ENCODE results near the gene ZBTB7C. TPM values are rescaled to one million over a fixed set of nuclear protein-coding genes. Genes with fewer than 3 reads are reported as not detected.

The ZBTB7C gene
- polyA plus RNA-seq, 1 donor (not counting 4 experiments of a cell fraction or from before 2014, with no cell fraction given): 0.58 TPM

GRCh38 chr18:48139431-48140347, 269.5 kb downstream of the ZBTB7C start:
- DNase-seq (ENCODE audit: low read depth, low spot score) (no peak), FAIRE-seq (no peak)
- H3K4me2 ChIP-seq (ENCODE audit: control insufficient read depth, extremely low read depth, insufficient read depth, low read depth, low read length): no peak overlapping the region
- H3K27me3 ChIP-seq (ENCODE audit: control insufficient read depth, extremely low read depth, insufficient read depth, low read length): peaks cover 30% of the 10 kb centered on the region
- no peak overlapping the region for H2AFZ ChIP-seq (ENCODE audit: control insufficient read depth, low read length)
- H3K36me3 ChIP-seq (ENCODE audit: control insufficient read depth in 2 of 2, extremely low read depth in 1 of 2, insufficient read depth in 2 of 2, low read length in 2 of 2): no peaks in the 10 kb centered on the region
- dilution Hi-C loops (cut with MboI; ENCODE audit: extremely low pct_ligation_motif_present, low sequenced_read_pairs): no loop called here
- TF ChIP-seq CTCF (optimal IDR thresholded peaks at IDR 0.05 in 1 of 3, IDR thresholded peaks at IDR 0.05 in 1 of 3, conservative IDR thresholded peaks at IDR 0.05 in 1 of 3; ENCODE audit: extremely low read depth in 1 of 3, insufficient read depth in 2 of 3, low read length in 3 of 3): no peak
- no peak for TF ChIP-seq EZH2 (IDR thresholded peaks at IDR 0.05; ENCODE audit: low read length)
- H3K4me3 ChIP-seq (ENCODE audit: control insufficient read depth in 2 of 3, extremely low read depth in 1 of 3, insufficient read depth in 2 of 3, low read depth in 1 of 3, low read length in 3 of 3): no peak overlapping the region
- no peak overlapping the region for H3K27ac ChIP-seq (ENCODE audit: control insufficient read depth, insufficient read depth, low read length)
- no peaks in the 10 kb centered on the region for H3K9me3 ChIP-seq (ENCODE audit: control insufficient read depth, low read depth, low read length)
- no peaks in the 10 kb centered on the region for H4K20me1 ChIP-seq (ENCODE audit: control insufficient read depth, extremely low read depth, insufficient read depth, low read length)
- peaks cover 10% of the 10 kb centered on the region for H3K4me1 ChIP-seq (ENCODE audit: control insufficient read depth, extremely low read depth, insufficient read depth, low read length)
- no peaks in the 10 kb centered on the region for H3K9me1 ChIP-seq (ENCODE audit: control insufficient read depth, extremely low read depth, insufficient read depth, low read length)
- H3K79me2 ChIP-seq (ENCODE audit: control insufficient read depth, insufficient read depth, low read length): no peaks in the 10 kb centered on the region
- H3K9ac ChIP-seq (ENCODE audit: control insufficient read depth, extremely low read depth, insufficient read depth, low read length): no peak overlapping the region

- H3K27me3 ChIP-seq (ENCODE audit: control insufficient read depth, extremely low read depth, insufficient read depth, low read length): peaks cover 30% of the 10 kb centered on the region
- H3K4me1 ChIP-seq (ENCODE audit: control insufficient read depth, extremely low read depth, insufficient read depth, low read length): peaks cover 10% of the 10 kb centered on the region
- no peaks in the 10 kb centered on the region for H3K36me3 ChIP-seq (ENCODE audit: control insufficient read depth in 2 of 2, extremely low read depth in 1 of 2, insufficient read depth in 2 of 2, low read length in 2 of 2)
- no peak overlapping the region for H3K27ac ChIP-seq (ENCODE audit: control insufficient read depth, insufficient read depth, low read length)
- TF ChIP-seq CTCF (optimal IDR thresholded peaks at IDR 0.05 in 1 of 3, IDR thresholded peaks at IDR 0.05 in 1 of 3, conservative IDR thresholded peaks at IDR 0.05 in 1 of 3; ENCODE audit: extremely low read depth in 1 of 3, insufficient read depth in 2 of 3, low read length in 3 of 3) (no peak), EZH2 (IDR thresholded peaks at IDR 0.05; ENCODE audit: low read length) (no peak)
- H3K9me1 ChIP-seq (ENCODE audit: control insufficient read depth, extremely low read depth, insufficient read depth, low read length): no peaks in the 10 kb centered on the region
- no peak overlapping the region for H3K9ac ChIP-seq (ENCODE audit: control insufficient read depth, extremely low read depth, insufficient read depth, low read length)
- no peaks in the 10 kb centered on the region for H3K9me3 ChIP-seq (ENCODE audit: control insufficient read depth, low read depth, low read length)
- no peak overlapping the region for H3K4me2 ChIP-seq (ENCODE audit: control insufficient read depth, extremely low read depth, insufficient read depth, low read depth, low read length)
- H4K20me1 ChIP-seq (ENCODE audit: control insufficient read depth, extremely low read depth, insufficient read depth, low read length): no peaks in the 10 kb centered on the region
- dilution Hi-C loops (cut with MboI; ENCODE audit: extremely low pct_ligation_motif_present, low sequenced_read_pairs): no loop called here
- DNase-seq (ENCODE audit: low read depth, low spot score): no peak
- no peak for FAIRE-seq
- no peak overlapping the region for H2AFZ ChIP-seq (ENCODE audit: control insufficient read depth, low read length)
- no peaks in the 10 kb centered on the region for H3K79me2 ChIP-seq (ENCODE audit: control insufficient read depth, insufficient read depth, low read length)
- H3K4me3 ChIP-seq (ENCODE audit: control insufficient read depth in 2 of 3, extremely low read depth in 1 of 3, insufficient read depth in 2 of 3, low read depth in 1 of 3, low read length in 3 of 3): no peak overlapping the region
Observed at GRCh38 chr18:48138660-48139430, 270.3 kb downstream of the ZBTB7C start.
